Measurements from ENCODE around the gene USP26.
"Not testable (repeated sequence)": the region's sequence is repeated elsewhere in the genome, so short reads cannot be mapped to it uniquely, and the experiment has no call there.

GRCh38 chrX:133085056-133085455 lies 11.9 kb downstream of the USP26 start:
- TF ChIP-seq CTCF (conservative IDR thresholded peaks at IDR 0.05 in 1 of 2, IDR thresholded peaks at IDR 0.05 in 1 of 2; ENCODE audit: low read depth in 1 of 2, low read length in 2 of 2); EZH2 (IDR thresholded peaks at IDR 0.05; ENCODE audit: low read length, missing control alignments): not testable (repeated sequence)
